LNCAP (cell line): Measurements from ENCODE around the gene NAXE.

ENCODE experiments used
- CTCF ChIP-seq: fragments of 450-650 bp; IDR thresholded peaks from 2 replicates; pipeline ENCODE4 v1.5.1; 2017; ENCODE audit warnings: mild to moderate bottlenecking

Gene NAXE

GRCh38 chr1:156582388-156583017, 9.1 kb upstream of the NAXE start:
- no peak for TF ChIP-seq CTCF

GRCh38 chr1:156583821-156584622, 7.6 kb upstream of the NAXE start:
- TF ChIP-seq CTCF = peak; percentile 90

DNA sequence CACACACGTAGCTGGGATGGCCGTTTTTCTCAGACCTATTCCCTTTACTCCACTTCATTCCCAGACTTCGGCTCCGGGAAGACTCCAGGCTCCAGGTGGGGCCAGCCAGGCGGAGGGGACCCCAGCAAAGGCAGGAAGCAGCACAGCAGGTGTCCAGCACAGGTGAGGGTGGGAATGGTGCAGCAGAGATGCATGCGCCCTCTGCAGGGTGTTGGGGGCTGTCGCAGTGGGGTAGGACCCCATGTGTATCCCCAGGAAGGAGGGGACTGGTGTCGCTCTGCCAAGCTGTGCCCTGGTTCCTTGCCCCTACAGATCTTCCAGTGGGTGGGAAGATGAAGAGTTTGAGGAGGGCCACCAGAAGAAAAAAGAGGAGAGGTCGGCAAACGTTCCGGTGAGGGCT, 6.8 kb upstream of the NAXE start:
- no peak for TF ChIP-seq CTCF

GRCh38 chr1:156586323-156586722, 5.3 kb upstream of the NAXE start:
- TF ChIP-seq CTCF = no peak

- no peak for TF ChIP-seq CTCF
Measured at GRCh38 chr1:156586892-156587477, 4.6 kb upstream of the NAXE start.

- no peak for TF ChIP-seq CTCF
Measured at GRCh38 chr1:156589546-156589945, 2.0 kb upstream of the NAXE start.

DNA sequence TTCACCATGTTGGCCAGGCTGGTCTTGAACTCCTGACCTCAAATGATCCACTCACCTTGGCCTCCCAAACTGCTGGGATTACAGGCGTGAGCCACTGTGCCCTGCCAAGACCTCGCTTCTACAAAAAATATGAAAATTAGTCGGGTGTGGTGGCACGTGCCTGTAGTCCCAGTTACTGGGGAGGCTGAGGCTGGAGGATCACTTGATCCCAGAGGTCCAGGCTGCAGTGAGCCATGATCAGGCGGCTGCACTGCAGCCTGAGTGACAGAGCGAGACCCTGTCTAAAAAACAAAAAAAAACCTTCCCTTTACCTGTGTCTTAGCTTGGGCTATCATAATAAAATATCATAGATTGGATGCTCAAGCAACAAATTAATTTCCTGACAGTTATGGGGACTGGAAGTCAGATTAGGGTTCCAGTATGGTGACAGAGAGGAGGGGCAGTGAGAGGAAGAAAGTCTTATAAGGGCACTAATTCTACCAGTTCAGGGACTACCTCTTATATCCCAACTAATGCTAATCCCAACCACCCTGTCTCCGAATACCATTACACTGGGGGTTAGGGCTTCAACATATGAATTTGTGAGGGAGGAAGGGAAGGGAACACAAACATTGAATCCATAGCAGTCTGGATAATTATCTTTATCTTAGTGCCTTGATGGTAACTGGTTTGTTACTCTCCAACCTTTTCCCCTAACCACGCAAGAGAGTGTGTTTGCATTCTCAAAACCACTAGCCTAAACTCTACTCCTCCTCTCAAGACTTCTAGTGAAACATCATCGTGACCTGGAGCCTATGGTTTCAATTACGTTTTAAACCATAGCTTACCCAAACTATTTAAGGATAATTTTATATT, 1.0 kb upstream of the NAXE start:
- no peak for TF ChIP-seq CTCF
